Endothelial cell (in vitro differentiated cells): ENCODE measurements around the gene HDGF. TPM values are rescaled to one million over a fixed set of nuclear protein-coding genes. Genes with fewer than 3 reads are reported as not detected.

Experiments used
- DNase-seq: peaks from one replicate; pipeline ENCODE4 v3.0.0; 2021; ENCODE audit warnings: low spot score
- H3K27ac Mint-ChIP-seq: one replicate; pipeline ENCODE4 v1.8.0; 2021; ENCODE audit warnings: mixed read lengths, inconsistent platforms; ENCODE audit not compliant: unreplicated experiment
- H3K27me3 Mint-ChIP-seq: one replicate; pipeline ENCODE4 v1.8.0; 2021; ENCODE audit warnings: mild to moderate bottlenecking, moderate library complexity, mixed read lengths, inconsistent platforms; ENCODE audit not compliant: unreplicated experiment
- H3K36me3 Mint-ChIP-seq: one replicate; pipeline ENCODE4 v1.8.0; 2021; ENCODE audit warnings: mild to moderate bottlenecking, low read depth, mixed read lengths, inconsistent platforms; ENCODE audit not compliant: unreplicated experiment
- H3K4me1 Mint-ChIP-seq: one replicate; pipeline ENCODE4 v1.8.0; 2021; ENCODE audit warnings: mild to moderate bottlenecking, mixed read lengths, inconsistent platforms; ENCODE audit not compliant: unreplicated experiment
- H3K4me3 Mint-ChIP-seq: one replicate; pipeline ENCODE4 v1.8.0; 2021; ENCODE audit warnings: mild to moderate bottlenecking, mixed read lengths, inconsistent platforms; ENCODE audit not compliant: unreplicated experiment
- H3K9me3 Mint-ChIP-seq: one replicate; pipeline ENCODE4 v1.8.0; 2021; ENCODE audit warnings: mixed read lengths, inconsistent platforms; ENCODE audit not compliant: unreplicated experiment
- CTCF ChIP-seq: fragments of 200-600 bp; sonication (generic); IDR thresholded peaks from one replicate; pipeline ENCODE4 v1.5.0; 2021; ENCODE audit warnings: antibody characterized with exemption; ENCODE audit not compliant: unreplicated experiment
- total RNA-seq: library from RNA; stranded (reverse); fragmentation: NEBNext Ultra II Directional; extraction: Animal tissue kit (Norgen Biotek cat#: 25700); gene quantifications from one replicate; pipeline ENCODE4 v1.2.1, GENCODE V29; 2021; ENCODE audit not compliant: unreplicated experiment

The HDGF gene
- total RNA-seq, 1 donor from 2014 or later, result 175 TPM

GRCh38 chr1:156794506-156795373 lies 43.3 kb upstream of the HDGF start:
- H3K9me3 Mint-ChIP-seq, result no peaks in the 10 kb centered on the region
- H3K4me1 Mint-ChIP-seq, result peaks cover 19% of the 10 kb centered on the region
- no peak overlapping the region for H3K27ac Mint-ChIP-seq
- H3K36me3 Mint-ChIP-seq, result peaks cover 39% of the 10 kb centered on the region
- no peak overlapping the region for H3K4me3 Mint-ChIP-seq
- TF ChIP-seq CTCF, result no peak
- no peak for DNase-seq
- no peaks in the 10 kb centered on the region for H3K27me3 Mint-ChIP-seq

GRCh38 chr1:156789621-156790318 lies 38.3 kb upstream of the HDGF start:
- Mint-ChIP-seq H3K27ac (peak overlapping the region; percentile 17), H3K27me3 (peaks cover 2% of the 10 kb centered on the region), H3K4me1 (peaks cover 51% of the 10 kb centered on the region), H3K9me3 (no peaks in the 10 kb centered on the region), H3K36me3 (peaks cover 39% of the 10 kb centered on the region), H3K4me3 (no peak overlapping the region)
- no peak for DNase-seq
- TF ChIP-seq CTCF, result no peak

GRCh38 chr1:156788136-156788535 lies 36.7 kb upstream of the HDGF start:
- DNase-seq, result no peak
- no peak overlapping the region for H3K27ac Mint-ChIP-seq
- H3K4me3 Mint-ChIP-seq, result no peak overlapping the region
- H3K36me3 Mint-ChIP-seq, result peaks cover 38% of the 10 kb centered on the region
- H3K27me3 Mint-ChIP-seq, result peaks cover 2% of the 10 kb centered on the region
- no peak for TF ChIP-seq CTCF
- peaks cover 55% of the 10 kb centered on the region for H3K4me1 Mint-ChIP-seq
- H3K9me3 Mint-ChIP-seq, result no peaks in the 10 kb centered on the region

GRCh38 chr1:156786640-156787039 lies 35.2 kb upstream of the HDGF start:
- Mint-ChIP-seq H3K27ac (no peak overlapping the region), H3K4me3 (no peak overlapping the region), H3K27me3 (peaks cover 2% of the 10 kb centered on the region), H3K9me3 (no peaks in the 10 kb centered on the region), H3K4me1 (peaks cover 61% of the 10 kb centered on the region), H3K36me3 (peaks cover 41% of the 10 kb centered on the region)
- TF ChIP-seq CTCF, result no peak
- DNase-seq, result no peak

- Mint-ChIP-seq H3K9me3 (no peaks in the 10 kb centered on the region), H3K4me3 (no peak overlapping the region), H3K27ac (peak overlapping the region; percentile 74), H3K36me3 (peaks cover 37% of the 10 kb centered on the region), H3K4me1 (peaks cover 58% of the 10 kb centered on the region), H3K27me3 (peaks cover 3% of the 10 kb centered on the region)
- DNase-seq, result no peak
- no peak for TF ChIP-seq CTCF
Observed at GRCh38 chr1:156785458-156785857, 34.0 kb upstream of the HDGF start.
